GM12892 (cell line): Measurements from ENCODE around the gene HSPA1L.
"Not testable (repeated sequence)": the region's sequence is repeated elsewhere in the genome, so short reads cannot be mapped to it uniquely, and the experiment has no call there.

Source experiments
- POLR2A ChIP-seq: IDR thresholded peaks from 2 replicates; pipeline ENCODE4 v1.6.1; 2011; ENCODE audit warnings: low read depth, low read length, control low read depth
- POLR2AphosphoS5 ChIP-seq: IDR thresholded peaks from 2 replicates; pipeline ENCODE4 v1.6.1; 2011; ENCODE audit warnings: low read depth, low read length, control low read depth

- TF ChIP-seq POLR2AphosphoS5, POLR2A: not testable (repeated sequence)
These were observed 24.7 kb upstream of the HSPA1L start for GRCh38 chr6:31839779-31840126.
